Measurements from ENCODE around the gene MAN2C1.

Gene MAN2C1

DNA sequence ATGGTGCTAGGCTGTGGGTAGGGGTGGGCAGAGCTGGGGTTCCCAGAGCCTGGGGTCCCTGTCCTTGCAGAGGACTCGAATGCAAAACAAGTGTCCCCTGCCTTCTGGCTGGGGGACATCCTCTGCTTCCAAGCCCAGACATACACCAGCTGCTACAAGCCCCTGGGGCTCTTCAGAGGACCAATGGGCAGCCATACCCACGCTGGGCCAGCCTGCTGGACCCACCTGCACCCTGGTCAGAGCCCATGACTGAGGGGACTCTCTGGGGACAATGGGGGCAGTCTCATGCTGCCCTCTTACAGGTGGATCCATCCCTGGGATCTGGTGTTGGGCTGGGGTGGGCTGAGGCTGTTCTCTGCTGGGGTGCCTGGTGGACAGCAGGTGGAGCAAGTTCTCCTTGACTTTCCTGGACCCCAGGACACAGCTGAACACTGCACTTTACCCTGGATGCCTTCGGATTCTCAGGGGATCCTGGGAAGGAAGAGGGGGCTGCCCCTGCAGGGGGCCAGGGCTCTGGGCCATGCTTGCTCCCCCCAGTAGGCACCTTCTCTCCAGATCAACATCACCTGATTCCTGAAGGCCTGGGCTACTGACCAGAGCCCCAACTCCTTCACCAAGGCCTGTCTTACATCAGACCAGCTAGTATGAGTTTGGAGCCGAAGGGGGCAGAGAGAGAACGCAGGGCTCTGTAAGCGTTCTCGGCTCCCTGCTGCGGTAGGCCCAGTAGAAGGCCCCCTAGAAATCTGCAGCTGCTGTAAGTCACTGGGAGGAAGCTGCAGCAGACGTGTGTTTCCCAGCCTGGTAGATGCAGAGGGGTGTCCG is 39.7 kb downstream of the MAN2C1 start:
- no peaks in the 10 kb centered on the region for H3K27me3 ChIP-seq (ENCODE audit: insufficient read depth, low read length)
- H4K8ac ChIP-seq (ENCODE audit: low read depth, low read length) = no peak overlapping the region
- no peak overlapping the region for H3K23ac ChIP-seq (ENCODE audit: low read length)
- no peak overlapping the region for H4K12ac ChIP-seq (ENCODE audit: low read depth, low read length)
- no peak overlapping the region for H3K4me2 ChIP-seq (ENCODE audit: low read length)
- no peak overlapping the region for H3K18ac ChIP-seq (ENCODE audit: low read length)
- no peaks in the 10 kb centered on the region for H3K79me1 ChIP-seq (ENCODE audit: low read length)
- H3K9ac ChIP-seq (ENCODE audit: low read length) = no peak overlapping the region
- H2BK5ac ChIP-seq (ENCODE audit: low read depth, low read length, poor library complexity) = no peak overlapping the region
- WGBS (ENCODE audit: extremely low coverage, insufficient coverage, insufficient read length) = no CpG with 5 or more reads among the region's 10 CpGs
- H4K91ac ChIP-seq (ENCODE audit: low read depth, low read length) = no peak overlapping the region
- H3K9me3 ChIP-seq (ENCODE audit: insufficient read depth, low read depth, low read length) = no peaks in the 10 kb centered on the region
- H3K79me2 ChIP-seq (ENCODE audit: control insufficient read depth, insufficient read depth, low read length, poor library complexity) = no peaks in the 10 kb centered on the region
- H3K4ac ChIP-seq (ENCODE audit: low read depth, low read length) = no peak overlapping the region
- DNase-seq = no peak
- H2BK12ac ChIP-seq (ENCODE audit: low read length) = no peak overlapping the region
- no peak overlapping the region for H2AK5ac ChIP-seq (ENCODE audit: low read length)
- H2BK120ac ChIP-seq (ENCODE audit: insufficient read depth, low read length, poor library complexity) = no peak overlapping the region
- no peak overlapping the region for H2AFZ ChIP-seq (ENCODE audit: insufficient read depth, low read length, poor library complexity)
- no peak overlapping the region for H3K14ac ChIP-seq (ENCODE audit: low read length)
- H3K36me3 ChIP-seq (ENCODE audit: control insufficient read depth in 1 of 2, insufficient read depth in 2 of 2, low read length in 2 of 2) = no peaks in the 10 kb centered on the region
- H3K4me1 ChIP-seq (ENCODE audit: control insufficient read depth in 1 of 2, insufficient read depth in 2 of 2, low read length in 2 of 2) = no peaks in the 10 kb centered on the region
- no peak overlapping the region for H3K4me3 ChIP-seq (ENCODE audit: low read depth, low read length)
- no peak overlapping the region for H3K27ac ChIP-seq (ENCODE audit: low read depth, low read length)

DNA sequence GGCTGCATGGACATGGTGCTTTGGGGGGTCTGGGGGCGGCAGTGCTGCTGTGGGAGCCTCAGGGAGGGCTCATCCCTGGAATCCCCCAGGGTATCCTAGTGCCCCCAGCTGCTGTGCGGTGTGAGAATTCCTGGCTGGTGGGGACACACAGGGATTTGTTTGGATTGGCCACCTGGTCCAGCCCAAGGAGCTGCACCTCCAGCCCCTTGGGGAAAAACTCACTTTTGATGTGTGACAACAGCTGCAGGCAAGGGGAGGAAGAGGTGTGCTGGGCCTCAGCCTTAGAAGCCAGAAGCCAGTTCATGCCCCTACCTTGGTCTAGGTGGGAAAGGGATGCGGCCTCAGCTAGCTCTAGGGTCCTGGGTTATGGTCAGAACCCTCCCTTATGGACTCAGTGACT is 40.9 kb downstream of the MAN2C1 start:
- H3K4me3 ChIP-seq (ENCODE audit: low read depth, low read length) = no peak overlapping the region
- no peak overlapping the region for H4K12ac ChIP-seq (ENCODE audit: low read depth, low read length)
- H3K4me1 ChIP-seq (ENCODE audit: control insufficient read depth in 1 of 2, insufficient read depth in 2 of 2, low read length in 2 of 2) = no peaks in the 10 kb centered on the region
- H2BK120ac ChIP-seq (ENCODE audit: insufficient read depth, low read length, poor library complexity) = no peak overlapping the region
- H3K9ac ChIP-seq (ENCODE audit: low read length) = no peak overlapping the region
- H3K36me3 ChIP-seq (ENCODE audit: control insufficient read depth in 1 of 2, insufficient read depth in 2 of 2, low read length in 2 of 2) = no peaks in the 10 kb centered on the region
- H2BK5ac ChIP-seq (ENCODE audit: low read depth, low read length, poor library complexity) = no peak overlapping the region
- no peak overlapping the region for H4K91ac ChIP-seq (ENCODE audit: low read depth, low read length)
- WGBS (ENCODE audit: extremely low coverage, insufficient coverage, insufficient read length) = no CpG with 5 or more reads among the region's 3 CpGs
- no peaks in the 10 kb centered on the region for H3K79me2 ChIP-seq (ENCODE audit: control insufficient read depth, insufficient read depth, low read length, poor library complexity)
- H2AK5ac ChIP-seq (ENCODE audit: low read length) = no peak overlapping the region
- no peak overlapping the region for H2AFZ ChIP-seq (ENCODE audit: insufficient read depth, low read length, poor library complexity)
- H3K9me3 ChIP-seq (ENCODE audit: insufficient read depth, low read depth, low read length) = no peaks in the 10 kb centered on the region
- H3K14ac ChIP-seq (ENCODE audit: low read length) = no peak overlapping the region
- no peaks in the 10 kb centered on the region for H3K27me3 ChIP-seq (ENCODE audit: insufficient read depth, low read length)
- no peak overlapping the region for H3K18ac ChIP-seq (ENCODE audit: low read length)
- no peak overlapping the region for H3K23ac ChIP-seq (ENCODE audit: low read length)
- no peak overlapping the region for H3K4me2 ChIP-seq (ENCODE audit: low read length)
- no peaks in the 10 kb centered on the region for H3K79me1 ChIP-seq (ENCODE audit: low read length)
- H3K4ac ChIP-seq (ENCODE audit: low read depth, low read length) = no peak overlapping the region
- H3K27ac ChIP-seq (ENCODE audit: low read depth, low read length) = no peak overlapping the region
- no peak overlapping the region for H4K8ac ChIP-seq (ENCODE audit: low read depth, low read length)
- DNase-seq = no peak
- H2BK12ac ChIP-seq (ENCODE audit: low read length) = no peak overlapping the region

DNA sequence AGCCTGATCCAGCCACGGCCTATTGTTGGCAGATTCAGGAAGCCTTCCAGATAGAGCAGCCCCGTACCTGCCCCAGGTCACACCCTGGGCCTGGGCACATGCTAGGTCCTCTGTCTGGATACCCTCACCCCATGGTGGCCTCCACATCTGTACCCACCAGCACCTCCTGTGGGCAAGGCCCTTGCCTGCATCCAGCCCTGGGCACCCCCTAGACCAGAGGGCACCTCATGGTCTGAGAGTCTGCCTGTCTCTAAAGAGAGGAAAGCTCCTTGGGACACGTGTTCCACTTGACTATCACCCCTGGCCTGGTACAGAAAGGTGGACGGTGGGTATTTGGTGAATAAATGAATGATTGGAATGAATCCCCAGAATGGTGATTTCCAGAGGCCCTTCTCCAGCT is 41.4 kb downstream of the MAN2C1 start:
- Histone ChIP-seq H3K9me3 (ENCODE audit: insufficient read depth, low read depth, low read length) (no peaks in the 10 kb centered on the region), H3K14ac (ENCODE audit: low read length) (no peak overlapping the region), H4K91ac (ENCODE audit: low read depth, low read length) (no peak overlapping the region), H3K27me3 (ENCODE audit: insufficient read depth, low read length) (no peaks in the 10 kb centered on the region), H3K4me3 (ENCODE audit: low read depth, low read length) (no peak overlapping the region), H4K8ac (ENCODE audit: low read depth, low read length) (no peak overlapping the region), H3K27ac (ENCODE audit: low read depth, low read length) (no peak overlapping the region), H3K9ac (ENCODE audit: low read length) (no peak overlapping the region), H2AK5ac (ENCODE audit: low read length) (no peak overlapping the region), H3K23ac (ENCODE audit: low read length) (no peak overlapping the region), H2AFZ (ENCODE audit: insufficient read depth, low read length, poor library complexity) (no peak overlapping the region), H4K12ac (ENCODE audit: low read depth, low read length) (no peak overlapping the region), H2BK120ac (ENCODE audit: insufficient read depth, low read length, poor library complexity) (no peak overlapping the region), H2BK5ac (ENCODE audit: low read depth, low read length, poor library complexity) (no peak overlapping the region), H2BK12ac (ENCODE audit: low read length) (no peak overlapping the region), H3K79me1 (ENCODE audit: low read length) (no peaks in the 10 kb centered on the region), H3K36me3 (ENCODE audit: control insufficient read depth in 1 of 2, insufficient read depth in 2 of 2, low read length in 2 of 2) (no peaks in the 10 kb centered on the region), H3K4me1 (ENCODE audit: control insufficient read depth in 1 of 2, insufficient read depth in 2 of 2, low read length in 2 of 2) (no peaks in the 10 kb centered on the region), H3K4ac (ENCODE audit: low read depth, low read length) (no peak overlapping the region), H3K4me2 (ENCODE audit: low read length) (no peak overlapping the region), H3K79me2 (ENCODE audit: control insufficient read depth, insufficient read depth, low read length, poor library complexity) (no peaks in the 10 kb centered on the region), H3K18ac (ENCODE audit: low read length) (no peak overlapping the region)
- no peak for DNase-seq
- no CpG with 5 or more reads among the region's 4 CpGs for WGBS (ENCODE audit: extremely low coverage, insufficient coverage, insufficient read length)

DNA sequence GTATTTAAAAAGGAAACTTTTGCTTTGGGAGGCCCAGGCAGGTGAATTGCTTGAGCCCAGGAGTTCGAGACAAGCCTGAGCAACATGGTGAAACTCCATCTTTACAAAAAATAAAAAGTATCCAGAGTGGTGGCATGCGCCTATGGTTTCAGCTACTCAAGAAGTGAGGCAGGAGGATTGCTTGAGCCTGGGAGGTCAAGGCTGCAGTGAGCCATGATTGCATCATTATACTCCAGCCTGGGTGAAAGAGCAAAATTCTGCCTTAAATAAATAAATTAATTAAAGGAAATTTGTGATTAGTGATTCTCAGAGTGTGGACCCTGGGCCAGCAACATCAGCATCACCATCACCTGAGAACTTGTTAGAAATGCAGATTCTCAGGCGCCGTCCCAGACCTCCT is 42.5 kb downstream of the MAN2C1 start:
- WGBS (ENCODE audit: extremely low coverage, insufficient coverage, insufficient read length) = no CpG with 5 or more reads among the region's 4 CpGs
- Histone ChIP-seq H3K9ac (ENCODE audit: low read length) (no peak overlapping the region), H3K79me1 (ENCODE audit: low read length) (no peaks in the 10 kb centered on the region)

More for the DNA sequence above, 42.5 kb downstream of the MAN2C1 start:
- no peak overlapping the region for H4K12ac ChIP-seq (ENCODE audit: low read depth, low read length)
- H2AK5ac ChIP-seq (ENCODE audit: low read length) = no peak overlapping the region
- H4K91ac ChIP-seq (ENCODE audit: low read depth, low read length) = no peak overlapping the region
- no peak overlapping the region for H3K27ac ChIP-seq (ENCODE audit: low read depth, low read length)
- H3K4me1 ChIP-seq (ENCODE audit: control insufficient read depth in 1 of 2, insufficient read depth in 2 of 2, low read length in 2 of 2) = no peaks in the 10 kb centered on the region
- H3K9me3 ChIP-seq (ENCODE audit: insufficient read depth, low read depth, low read length) = no peaks in the 10 kb centered on the region
- no peak for DNase-seq
- H3K36me3 ChIP-seq (ENCODE audit: control insufficient read depth in 1 of 2, insufficient read depth in 2 of 2, low read length in 2 of 2) = no peaks in the 10 kb centered on the region
- H3K79me2 ChIP-seq (ENCODE audit: control insufficient read depth, insufficient read depth, low read length, poor library complexity) = no peaks in the 10 kb centered on the region
- H3K4me3 ChIP-seq (ENCODE audit: low read depth, low read length) = no peak overlapping the region
- no peak overlapping the region for H3K14ac ChIP-seq (ENCODE audit: low read length)
- no peak overlapping the region for H2BK12ac ChIP-seq (ENCODE audit: low read length)
- H3K23ac ChIP-seq (ENCODE audit: low read length) = no peak overlapping the region
- no peak overlapping the region for H3K4me2 ChIP-seq (ENCODE audit: low read length)
- no peak overlapping the region for H2BK5ac ChIP-seq (ENCODE audit: low read depth, low read length, poor library complexity)
- no peak overlapping the region for H2BK120ac ChIP-seq (ENCODE audit: insufficient read depth, low read length, poor library complexity)
- H4K8ac ChIP-seq (ENCODE audit: low read depth, low read length) = no peak overlapping the region
- no peak overlapping the region for H3K18ac ChIP-seq (ENCODE audit: low read length)
- no peak overlapping the region for H2AFZ ChIP-seq (ENCODE audit: insufficient read depth, low read length, poor library complexity)
- no peaks in the 10 kb centered on the region for H3K27me3 ChIP-seq (ENCODE audit: insufficient read depth, low read length)
- H3K4ac ChIP-seq (ENCODE audit: low read depth, low read length) = no peak overlapping the region
